Chondrocyte (in vitro differentiated cells): ENCODE results near the gene CFAP119. TPM values are rescaled to one million over a fixed set of nuclear protein-coding genes. Genes with fewer than 3 reads are reported as not detected.

Source experiments
- DNase-seq: peaks from one replicate; pipeline ENCODE4 v3.0.0; 2021; ENCODE audit warnings: mixed read lengths, low spot score
- H3K27ac Mint-ChIP-seq: one replicate; pipeline ENCODE4 v1.8.0; 2021; ENCODE audit warnings: mild to moderate bottlenecking, moderate library complexity, mixed read lengths; ENCODE audit not compliant: unreplicated experiment
- H3K27me3 Mint-ChIP-seq: 2 replicates; pipeline ENCODE4 v1.8.0; 2021; ENCODE audit warnings: low read depth, mixed read lengths
- H3K36me3 Mint-ChIP-seq: 2 replicates; pipeline ENCODE4 v1.8.0; 2021; ENCODE audit warnings: low read depth, mixed read lengths
- H3K4me1 Mint-ChIP-seq: 2 replicates; pipeline ENCODE4 v1.8.0; 2021; ENCODE audit warnings: low read depth, mild to moderate bottlenecking, mixed read lengths
- H3K4me3 Mint-ChIP-seq: one replicate; pipeline ENCODE4 v1.8.0; 2021; ENCODE audit warnings: mild to moderate bottlenecking, moderate library complexity, mixed read lengths; ENCODE audit not compliant: unreplicated experiment
- H3K9me3 Mint-ChIP-seq: 2 replicates; pipeline ENCODE4 v1.8.0; 2021; ENCODE audit warnings: low read depth, mixed read lengths
- CTCF ChIP-seq: fragments of 200-600 bp; sonication (generic); IDR thresholded peaks from 2 replicates; pipeline ENCODE4 v1.5.0; 2021; ENCODE audit warnings: antibody characterized with exemption, mild to moderate bottlenecking, moderate library complexity
- total RNA-seq: library from RNA; stranded (reverse); gene quantifications from 3 replicates; pipeline ENCODE4 v1.2.1, GENCODE V29; 2021

The CFAP119 gene
- total RNA-seq, 1 donor from 2014 or later: 6.3 TPM

- Mint-ChIP-seq H3K27me3 (no peaks in the 10 kb centered on the region), H3K4me1 (peaks cover 6% of the 10 kb centered on the region), H3K9me3 (no peaks in the 10 kb centered on the region), H3K27ac (no peak overlapping the region), H3K4me3 (no peak overlapping the region), H3K36me3 (peaks cover 67% of the 10 kb centered on the region)
- no peak for DNase-seq
- no peak for TF ChIP-seq CTCF
Measured at GRCh38 chr16:30711712-30712111, 50.1 kb downstream of the CFAP119 start.

- DNase-seq: no peak
- no peak overlapping the region for H3K4me3 Mint-ChIP-seq
- no peak overlapping the region for H3K27ac Mint-ChIP-seq
- no peaks in the 10 kb centered on the region for H3K9me3 Mint-ChIP-seq
- TF ChIP-seq CTCF: no peak
- peaks cover 62% of the 10 kb centered on the region for H3K36me3 Mint-ChIP-seq
- H3K27me3 Mint-ChIP-seq: no peaks in the 10 kb centered on the region
- peaks cover 6% of the 10 kb centered on the region for H3K4me1 Mint-ChIP-seq
Measured at GRCh38 chr16:30710971-30711370, 50.9 kb downstream of the CFAP119 start.

Other genes starting within 250 kb of the CFAP119 start
- 27.6 to 30.0 TPM (median 28.6 TPM) in 3 replicates for gene ZNF768, start 235.5 kb downstream of the CFAP119 start, total RNA-seq
- 3.5 to 6.7 TPM (median 6.7 TPM) in 3 replicates for gene ZNF747, start 227.2 kb downstream of the CFAP119 start, total RNA-seq
- 8.3 to 11.1 TPM (median 8.6 TPM) in 3 replicates for gene ZNF764, start 203.7 kb downstream of the CFAP119 start, total RNA-seq
- 11.7 to 15.0 TPM (median 13.7 TPM) in 3 replicates for gene ZNF688, start 190.3 kb downstream of the CFAP119 start, total RNA-seq
- 17.0 to 20.2 TPM (median 17.7 TPM) in 3 replicates for gene ZNF785, start 176.4 kb downstream of the CFAP119 start, total RNA-seq
- 5.9 to 8.5 TPM (median 7.1 TPM) in 3 replicates for gene ZNF689, start 151.7 kb downstream of the CFAP119 start, total RNA-seq
- gene PRR14, start 111.1 kb downstream of the CFAP119 start, total RNA-seq: 33.5 to 46.9 TPM (median 42.0 TPM) in 3 replicates
- gene FBRS, start 103.6 kb downstream of the CFAP119 start, total RNA-seq: 49.9 to 54.5 TPM (median 52.8 TPM) in 3 replicates
- 49.2 to 63.9 TPM (median 52.5 TPM) in 3 replicates for gene SRCAP, start 62.9 kb downstream of the CFAP119 start, total RNA-seq
- gene PHKG2, start 13.6 kb downstream of the CFAP119 start, total RNA-seq: 18.8 to 28.1 TPM (median 19.0 TPM) in 3 replicates
- gene RNF40, start 260 bp upstream of the CFAP119 start, total RNA-seq: 71.1 to 104 TPM (median 78.6 TPM) in 3 replicates
- gene ZNF629, start 25.1 kb upstream of the CFAP119 start, total RNA-seq: 18.8 to 20.2 TPM (median 18.9 TPM) in 3 replicates
- 34.6 to 37.5 TPM (median 37.3 TPM) in 3 replicates for gene BCL7C, start 132.0 kb upstream of the CFAP119 start, total RNA-seq
- gene CTF1, start 134.6 kb upstream of the CFAP119 start, total RNA-seq: 3.7 to 5.7 TPM (median 4.2 TPM) in 3 replicates
- gene FBXL19, start 161.5 kb upstream of the CFAP119 start, total RNA-seq: 19.4 to 21.5 TPM (median 20.5 TPM) in 3 replicates
- 10.3 to 16.0 TPM (median 15.6 TPM) in 3 replicates for gene ORAI3, start 187.0 kb upstream of the CFAP119 start, total RNA-seq
- gene SETD1A, start 195.7 kb upstream of the CFAP119 start, total RNA-seq: 15.0 to 18.0 TPM (median 15.8 TPM) in 3 replicates
- 10.8 to 12.4 TPM (median 12.3 TPM) in 3 replicates for gene HSD3B7, start 223.1 kb upstream of the CFAP119 start, total RNA-seq
- 1.4 to 4.0 TPM (median 1.7 TPM) in 3 replicates for gene STX1B, start 248.6 kb upstream of the CFAP119 start, total RNA-seq